ENCODE data around the gene LHX5.

GRCh38 chr12:113473942-113474341 is 2.3 kb upstream of the LHX5 start:
- no peak for TF ChIP-seq POLR2A (IDR thresholded peaks at IDR 0.05)
- TF ChIP-seq CTCF (IDR thresholded peaks at IDR 0.05) = no peak

All from ovary (tissue), 3 donors.